ENCODE data around the gene MIB2.
A peak's percentile ranks its signal among the peaks of the same experiment; 100 is the strongest.
"Not testable (repeated sequence)": the region's sequence is repeated elsewhere in the genome, so short reads cannot be mapped to it uniquely, and the experiment has no call there.

MIB2 gene

DNA sequence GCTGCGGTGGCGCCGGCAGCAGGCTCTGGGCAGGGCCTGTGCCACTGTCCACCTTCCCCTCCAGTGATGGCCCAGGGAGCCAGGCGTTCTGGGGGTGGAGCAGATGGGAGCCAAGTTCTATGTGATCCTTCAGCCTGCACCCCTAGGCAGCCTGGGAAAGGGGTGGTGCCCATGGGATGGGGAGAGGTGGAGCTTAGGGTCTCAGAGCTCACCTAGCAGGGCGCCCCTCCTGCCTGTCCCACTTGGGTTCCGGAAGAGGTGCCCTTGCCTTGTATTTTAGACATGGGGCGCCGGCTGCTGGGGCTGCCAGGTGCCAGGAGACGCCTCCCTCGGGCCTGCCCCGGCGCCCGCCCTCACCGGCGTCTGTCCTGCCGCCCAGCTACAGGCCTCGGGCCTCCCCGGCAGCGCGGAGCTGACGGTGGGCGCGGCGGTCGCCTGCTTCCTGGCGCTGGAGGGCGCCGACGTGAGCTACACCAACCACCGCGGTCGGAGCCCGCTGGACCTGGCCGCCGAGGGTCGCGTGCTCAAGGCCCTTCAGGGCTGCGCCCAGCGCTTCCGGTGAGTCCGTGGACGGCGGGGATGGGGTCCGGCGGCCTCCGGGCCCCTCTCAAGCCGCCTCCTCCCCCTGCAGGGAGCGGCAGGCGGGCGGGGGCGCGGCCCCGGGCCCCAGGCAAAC is 13.6 kb downstream of the MIB2 start:
- no peak for DNase-seq

DNA sequence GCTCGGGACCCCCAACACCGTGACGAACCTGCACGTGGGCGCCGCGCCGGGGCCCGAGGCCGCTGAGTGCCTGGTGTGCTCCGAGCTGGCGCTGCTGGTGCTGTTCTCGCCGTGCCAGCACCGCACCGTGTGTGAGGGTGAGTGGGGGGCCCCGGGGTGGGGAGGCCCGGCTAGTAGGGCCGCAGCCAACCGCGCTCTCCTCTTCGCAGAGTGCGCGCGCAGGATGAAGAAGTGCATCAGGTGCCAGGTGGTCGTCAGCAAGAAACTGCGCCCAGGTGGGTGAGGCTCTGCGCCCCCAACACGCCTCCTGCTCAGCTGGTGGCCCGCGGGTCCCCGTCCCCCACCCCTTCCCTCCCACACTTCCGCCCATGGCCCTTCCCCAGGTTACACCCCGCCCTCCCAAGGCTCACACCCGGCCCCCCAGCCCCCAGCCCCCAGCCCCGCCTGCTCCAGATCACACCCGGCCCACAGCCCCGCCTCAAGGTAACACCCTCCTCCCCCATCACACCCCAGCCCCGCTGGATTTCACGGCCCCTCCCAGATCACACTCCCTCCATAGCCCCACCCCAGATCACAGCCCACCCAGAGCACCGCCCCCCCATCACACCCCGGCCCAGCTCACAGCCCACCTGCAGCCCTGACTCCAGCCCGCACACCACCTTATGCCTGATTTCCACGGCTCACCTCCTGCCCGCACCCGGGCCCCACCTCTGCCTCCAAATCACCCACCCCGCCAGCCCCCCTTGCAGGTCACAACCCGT is 14.3 kb downstream of the MIB2 start:
- peak in 3 of 4 experiments; percentile 49 to 62 (median 55) for DNase-seq

DNA sequence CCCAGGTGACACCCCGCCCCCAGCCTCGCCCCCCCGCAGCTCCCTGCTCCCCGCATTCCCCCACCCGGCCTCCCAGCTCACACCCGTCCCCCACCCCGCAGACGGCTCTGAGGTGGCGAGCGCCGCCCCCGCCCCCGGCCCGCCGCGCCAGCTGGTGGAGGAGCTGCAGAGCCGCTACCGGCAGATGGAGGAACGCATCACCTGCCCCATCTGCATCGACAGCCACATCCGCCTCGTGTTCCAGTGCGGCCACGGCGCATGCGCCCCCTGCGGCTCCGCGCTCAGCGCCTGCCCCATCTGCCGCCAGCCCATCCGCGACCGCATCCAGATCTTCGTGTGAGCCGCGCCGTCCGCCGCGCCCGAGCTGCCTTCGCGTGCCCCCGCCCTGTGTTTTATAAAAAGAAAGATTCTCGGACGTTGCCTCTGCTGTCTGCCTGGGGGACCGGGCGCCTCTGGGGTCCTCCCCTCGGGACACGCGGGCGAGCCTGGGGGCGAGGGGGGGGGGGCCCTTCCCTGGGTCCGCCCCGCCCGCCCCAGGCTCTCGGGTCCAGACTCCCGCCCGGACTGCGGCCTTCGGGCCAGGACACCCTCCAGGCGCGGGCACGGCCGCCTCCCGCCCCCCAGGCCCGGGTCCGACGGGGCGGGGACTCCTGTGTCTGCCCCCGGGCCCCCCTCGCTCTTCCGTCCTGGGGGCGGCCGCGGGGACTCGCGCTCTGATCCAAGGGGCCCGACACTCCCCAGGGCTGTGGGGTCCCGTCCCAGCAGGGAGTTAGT is 15.1 kb downstream of the MIB2 start:
- DNase-seq: peak; percentile 74 to 93 (median 83)

DNA sequence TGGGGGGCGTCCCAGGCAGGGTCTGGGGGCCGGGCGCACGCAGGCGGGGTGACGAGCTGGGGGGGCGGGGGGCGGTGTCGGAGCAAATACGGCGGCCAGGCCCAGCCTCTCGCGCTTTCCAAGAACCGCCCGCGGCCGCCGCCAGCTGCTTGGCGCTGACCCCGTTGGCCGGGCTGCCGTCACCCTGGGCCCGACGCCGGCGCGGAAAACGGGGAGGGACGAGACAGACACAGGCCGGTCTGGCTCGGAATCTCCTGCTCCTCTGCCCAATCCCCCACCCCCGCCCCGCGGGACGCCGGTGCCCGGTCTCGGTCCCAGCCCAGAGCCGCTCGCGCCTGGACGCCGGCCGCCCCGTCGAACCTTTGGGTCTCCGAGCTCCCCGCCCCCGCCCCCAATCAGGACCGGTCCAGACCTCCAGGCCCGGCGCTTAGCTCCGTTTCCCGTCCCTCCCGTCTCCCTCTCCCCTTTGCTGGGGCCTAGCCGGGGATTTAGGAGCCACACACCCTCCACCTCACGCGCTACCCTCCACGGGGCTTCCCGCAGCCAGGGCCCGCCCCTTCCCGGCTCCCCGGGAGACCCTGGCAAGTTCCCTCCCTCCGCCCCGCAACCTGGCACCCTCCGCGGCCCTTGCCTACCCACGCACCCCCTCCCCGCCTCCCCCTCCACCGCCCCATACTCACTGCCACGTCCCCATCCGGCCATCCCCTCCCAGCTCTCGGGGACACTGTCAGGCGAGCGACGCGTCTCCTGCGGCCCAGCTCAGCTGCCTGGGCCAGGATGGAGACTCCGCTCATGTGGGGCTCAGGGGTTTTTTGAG is 15.9 kb downstream of the MIB2 start:
- no peak for DNase-seq

DNA sequence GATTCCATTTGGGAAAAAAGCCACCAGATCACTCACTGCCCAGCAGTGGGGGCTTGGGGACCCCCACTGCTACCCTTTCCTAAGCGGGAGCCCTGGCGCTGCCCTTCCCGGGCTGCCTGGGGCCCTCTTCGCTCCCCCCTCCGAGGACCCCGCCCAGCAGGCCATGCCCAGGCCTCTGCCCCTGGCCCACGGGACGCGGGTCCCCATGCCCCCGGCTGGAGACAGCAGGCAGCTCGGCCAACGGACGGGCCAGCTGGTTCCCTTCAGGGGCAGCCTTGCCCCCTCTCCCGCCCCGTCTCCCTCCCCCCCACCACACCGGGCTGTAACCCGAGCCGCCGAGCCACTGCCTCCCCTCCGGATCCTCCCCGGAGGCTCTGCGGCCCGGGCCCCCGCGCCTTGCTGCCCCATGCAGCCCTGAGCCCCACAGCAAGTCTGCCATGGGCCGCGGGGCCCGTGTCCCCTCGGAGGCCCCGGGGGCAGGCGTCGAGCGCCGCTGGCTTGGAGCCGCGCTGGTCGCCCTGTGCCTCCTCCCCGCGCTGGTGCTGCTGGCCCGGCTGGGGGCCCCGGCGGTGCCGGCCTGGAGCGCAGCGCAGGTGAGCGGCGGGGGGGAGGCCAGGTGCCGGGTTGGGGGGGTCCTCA is 16.6 kb downstream of the MIB2 start, which contains the start of gene MMP23B:
TSS of gene MMP23B (plus strand) at position 392 of the 639 bp plus-strand sequence. CDS start at position 438, 46 bp downstream.
- no peak for DNase-seq

DNA sequence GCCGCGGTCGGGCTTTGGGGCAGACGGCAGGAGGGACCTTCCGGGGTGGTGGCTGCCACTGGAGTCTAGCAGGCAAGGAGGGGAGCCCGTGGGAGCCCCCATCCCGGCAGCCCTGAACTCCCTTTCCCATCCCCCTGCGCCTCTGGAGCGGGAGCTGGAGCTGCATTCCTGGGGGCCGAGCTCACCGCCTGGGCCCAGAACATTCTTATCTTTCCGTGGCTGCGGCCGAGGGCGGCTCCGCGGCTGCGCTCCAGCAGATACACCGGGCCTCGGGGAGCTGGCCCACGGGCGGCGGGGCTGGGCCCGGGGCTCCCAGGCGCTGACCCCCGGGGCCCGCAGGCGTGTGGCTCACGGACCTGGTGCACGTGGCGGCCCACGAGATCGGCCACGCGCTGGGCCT is 18.1 kb downstream of the MIB2 start:
- DNase-seq: not testable (repeated sequence)

DNA sequence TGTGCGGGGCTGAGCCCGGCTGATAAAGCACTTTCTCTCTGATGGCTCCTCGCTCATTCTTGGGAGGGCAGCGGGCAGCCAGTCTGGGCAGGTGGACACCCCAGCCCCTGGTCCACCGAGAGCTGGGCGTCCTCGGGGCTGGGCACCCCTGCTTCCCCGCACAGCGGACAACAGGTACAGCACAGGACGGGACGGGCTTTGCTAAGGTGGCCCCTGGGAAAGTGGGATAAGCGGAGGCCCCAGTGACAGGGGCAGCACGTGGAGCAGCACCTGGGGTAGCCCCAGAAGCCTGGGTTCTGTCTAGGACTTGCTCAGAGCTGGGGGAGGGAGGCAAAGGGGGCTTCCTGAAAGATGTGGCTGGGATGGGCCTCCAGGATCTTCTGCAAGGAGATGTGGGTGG is 19.3 kb downstream of the MIB2 start:
- DNase-seq: not testable (repeated sequence)

DNA sequence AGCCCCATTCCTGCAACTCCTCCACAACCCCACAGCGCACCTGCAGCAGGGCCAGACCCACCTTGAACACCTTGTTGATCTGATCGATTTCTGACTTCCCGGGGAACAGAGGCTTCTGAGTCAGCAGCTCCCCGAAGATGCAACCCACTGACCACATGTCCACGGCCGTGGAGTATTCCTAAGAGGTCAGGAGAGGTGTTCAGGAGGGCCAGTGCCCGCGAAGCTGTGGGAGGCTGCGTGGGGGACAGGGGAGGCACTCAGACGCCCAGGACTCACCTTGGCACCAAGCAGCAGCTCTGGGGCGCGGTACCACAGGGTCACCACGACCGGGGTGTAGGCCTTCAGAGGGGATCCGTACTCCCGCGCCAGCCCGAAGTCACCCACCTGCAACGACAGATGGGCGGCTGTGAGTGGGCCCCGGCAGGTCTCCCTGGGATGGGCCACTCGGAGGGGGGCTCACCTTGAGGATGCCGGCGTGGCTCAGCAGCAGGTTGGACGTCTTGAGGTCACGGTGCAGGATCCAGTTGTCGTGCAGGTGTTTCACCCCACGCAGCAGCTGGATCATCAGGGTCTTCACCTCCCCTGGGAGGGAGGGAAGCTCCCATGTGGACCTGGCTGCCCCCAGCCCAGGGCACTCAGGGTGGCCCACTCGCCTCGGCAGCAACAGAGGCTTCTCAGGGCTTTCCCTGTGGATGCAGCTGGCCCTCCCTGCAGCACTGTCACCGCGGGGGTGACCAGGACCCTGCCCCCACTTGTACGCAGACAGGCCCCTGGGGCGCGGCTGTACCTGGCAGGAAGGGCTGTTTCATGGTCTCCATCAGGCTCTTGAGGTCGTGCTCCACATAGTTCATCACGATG is 21.6 kb downstream of the MIB2 start:
- DNase-seq: not testable (repeated sequence)

DNA sequence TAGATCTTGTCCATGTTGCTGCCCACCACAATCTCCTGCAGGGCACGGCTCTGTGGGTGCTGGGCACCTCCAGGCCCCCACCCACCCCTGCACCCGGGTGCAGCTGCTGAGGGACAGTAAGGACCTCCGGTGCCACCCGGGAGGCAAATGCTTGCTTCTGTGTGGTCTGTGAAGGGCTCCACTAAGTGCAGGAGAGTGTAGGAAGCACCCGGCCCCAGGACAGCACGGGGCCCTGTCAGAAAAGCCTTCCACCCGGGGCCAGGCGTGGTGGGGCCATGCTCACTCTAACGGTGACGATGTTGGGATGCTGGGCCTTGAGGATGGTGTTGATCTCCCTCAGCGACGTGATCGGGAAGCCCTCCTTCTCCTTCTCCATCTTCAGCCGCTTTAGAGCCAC is 22.2 kb downstream of the MIB2 start:
- not testable (repeated sequence) for DNase-seq

DNA sequence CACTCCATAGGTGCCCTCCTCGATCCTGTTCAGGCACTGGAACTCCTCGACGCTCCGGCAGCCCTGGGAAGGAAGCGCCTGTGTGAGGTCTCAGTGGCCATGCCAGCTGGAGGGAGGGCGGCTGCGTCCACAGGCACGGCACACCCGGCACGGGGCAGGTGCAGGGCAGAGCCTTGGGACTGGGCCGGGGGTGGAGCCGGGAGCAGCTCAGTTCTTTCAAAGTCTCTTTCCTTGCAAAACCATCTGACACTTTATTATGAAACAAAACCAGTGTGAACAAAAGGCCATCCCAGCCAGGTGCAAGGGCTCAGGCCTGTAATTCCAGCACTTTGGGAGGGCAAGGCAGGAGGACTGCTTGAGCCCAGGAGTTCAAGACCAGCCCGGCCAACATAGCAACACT is 23.2 kb downstream of the MIB2 start:
- DNase-seq: not testable (repeated sequence)

DNA sequence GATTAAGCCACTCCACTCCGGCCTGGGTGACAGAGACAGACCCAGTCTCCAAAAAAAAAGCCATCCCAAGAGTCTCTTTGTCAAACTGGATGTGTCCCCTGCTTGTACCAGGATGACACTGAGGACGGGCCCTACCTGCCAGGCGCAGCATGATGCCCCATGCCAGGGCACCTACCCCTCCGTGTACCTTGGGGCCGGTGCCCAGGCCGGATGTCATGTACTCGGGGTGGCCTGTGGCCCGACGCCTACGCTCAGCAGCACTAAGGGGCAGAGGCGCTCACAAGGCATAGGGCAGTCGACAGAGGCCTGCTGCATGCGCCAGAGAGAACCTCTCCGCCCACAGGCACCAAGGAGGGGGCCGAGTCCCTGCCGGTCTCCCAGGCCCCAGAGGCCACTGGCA is 24.1 kb downstream of the MIB2 start:
- DNase-seq: not testable (repeated sequence)

DNA sequence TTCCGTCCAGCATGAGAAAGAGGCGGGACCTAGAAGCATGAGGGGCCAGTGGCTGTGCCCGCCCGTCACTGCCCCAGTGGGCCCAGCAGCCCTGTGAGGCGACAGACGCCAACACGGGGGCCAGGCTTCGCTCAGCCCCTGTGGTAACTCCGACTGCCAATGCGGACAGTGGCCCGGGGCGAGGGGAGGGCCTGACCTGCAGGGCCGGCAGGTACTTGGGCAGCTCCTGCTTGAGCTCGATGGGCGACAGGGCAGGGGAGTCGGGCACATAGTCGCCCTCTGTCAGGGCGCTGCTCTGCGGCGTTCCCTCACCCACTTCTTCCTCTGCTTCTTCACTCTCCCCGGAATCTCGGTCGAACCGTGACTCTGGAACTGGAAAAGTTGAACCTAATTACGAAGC is 24.8 kb downstream of the MIB2 start:
- not testable (repeated sequence) for DNase-seq

DNA sequence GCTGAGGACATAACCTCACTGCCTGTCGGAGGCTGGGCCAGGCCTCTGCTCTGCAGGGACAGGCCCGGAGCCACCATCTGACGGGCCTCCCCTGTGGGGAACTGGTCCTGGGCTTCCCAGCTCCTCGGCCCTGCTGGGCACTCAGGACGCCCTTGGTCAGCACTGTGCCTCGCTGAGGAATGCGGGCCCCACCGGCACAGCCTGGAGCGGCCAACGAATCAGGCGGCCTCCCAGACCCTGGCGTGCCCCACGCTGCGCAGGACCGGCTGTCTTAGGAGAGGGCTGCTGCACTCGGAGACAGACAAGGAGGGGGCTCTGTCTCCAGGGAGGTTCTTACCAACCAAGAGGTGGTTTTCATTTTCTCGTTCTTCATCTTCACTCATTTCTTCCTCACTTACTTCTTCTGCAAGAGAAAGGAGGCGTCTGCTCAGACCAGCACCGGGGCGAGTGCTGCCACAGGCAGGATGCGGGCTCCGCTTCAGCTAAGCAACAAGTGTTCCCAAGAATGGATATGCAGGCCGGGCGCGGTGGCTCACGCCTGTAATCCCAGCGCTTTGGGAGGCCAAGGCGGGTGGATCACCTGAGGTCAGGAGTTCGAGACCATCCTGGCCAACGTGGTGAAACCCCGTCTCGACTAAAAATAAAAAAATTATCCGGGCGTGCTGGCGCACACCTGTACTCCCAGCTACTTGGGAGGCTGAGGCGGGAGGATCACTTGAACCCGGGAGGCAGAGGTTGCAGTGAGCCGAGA is 25.6 kb downstream of the MIB2 start:
- not testable (repeated sequence) for DNase-seq

DNA sequence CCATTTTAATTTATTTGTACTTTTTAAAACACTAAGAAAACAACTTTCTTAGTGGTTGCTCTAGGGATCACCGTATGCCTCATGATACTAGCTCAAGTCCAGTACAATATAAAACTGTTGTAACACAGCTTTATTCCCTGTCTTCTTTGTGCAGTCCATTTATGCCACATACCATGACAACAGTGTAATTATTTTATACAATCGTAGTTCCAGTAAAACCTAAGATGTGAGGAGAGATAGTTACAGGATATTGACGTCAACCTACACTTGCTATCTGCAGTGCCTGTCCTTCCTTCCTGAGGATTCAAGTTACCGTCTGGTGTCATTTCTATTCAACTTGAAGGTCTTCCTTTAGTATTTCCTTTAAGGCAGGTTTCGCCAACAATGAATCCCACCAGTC is 31.0 kb downstream of the MIB2 start:
- DNase-seq: not testable (repeated sequence)

DNA sequence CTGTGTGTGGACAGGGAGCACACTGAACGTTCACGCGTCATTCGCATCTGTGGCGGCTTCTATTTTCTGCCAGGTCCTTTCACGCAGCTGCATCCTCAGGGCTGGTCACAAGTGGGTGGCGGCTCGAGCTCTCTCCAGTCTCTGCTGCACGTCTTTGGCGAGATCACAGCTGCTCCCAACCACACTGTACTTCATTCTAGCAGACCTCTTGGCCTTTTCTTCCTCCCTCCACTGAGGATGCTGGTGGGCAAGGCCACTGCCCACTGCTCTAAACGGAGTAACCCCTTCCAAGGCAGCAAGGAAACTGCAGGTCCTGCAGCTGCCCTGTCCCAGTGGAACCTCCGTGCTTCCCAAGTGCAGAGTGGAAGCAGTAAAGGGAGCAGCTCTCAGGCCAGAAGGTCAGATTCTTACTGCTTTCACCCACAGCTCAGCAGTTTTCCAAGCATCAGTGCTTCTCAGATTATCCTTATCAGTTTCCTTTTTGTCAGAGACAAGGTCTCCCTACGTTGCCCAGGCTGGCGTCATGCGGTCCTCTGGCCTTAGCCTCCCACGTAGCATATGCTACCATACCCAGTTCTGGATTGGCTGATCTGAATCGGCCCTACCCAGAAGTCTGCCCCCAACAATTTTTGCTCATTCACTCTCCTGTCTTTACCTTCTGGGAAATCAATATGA is 32.4 kb downstream of the MIB2 start:
- not testable (repeated sequence) for DNase-seq

DNA sequence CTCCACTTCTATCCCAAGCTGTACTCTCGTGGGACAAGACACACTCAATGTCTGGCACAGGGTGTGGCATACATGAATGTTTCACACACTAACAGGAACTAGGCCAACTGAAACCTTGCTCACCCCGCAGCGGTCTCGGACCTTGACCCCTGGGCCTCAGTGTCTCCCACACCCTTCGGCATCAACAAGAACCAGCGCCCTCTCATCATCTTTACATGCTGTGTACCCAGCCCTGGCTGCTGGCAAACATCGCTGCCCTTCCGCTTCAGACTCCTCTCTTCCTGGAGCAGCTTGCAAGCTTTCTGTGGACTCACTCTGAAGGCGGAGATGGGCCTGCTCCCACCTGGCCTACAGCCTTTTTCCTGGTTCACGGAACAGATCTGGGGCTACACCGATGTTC is 33.0 kb downstream of the MIB2 start:
- DNase-seq: not testable (repeated sequence)

DNA sequence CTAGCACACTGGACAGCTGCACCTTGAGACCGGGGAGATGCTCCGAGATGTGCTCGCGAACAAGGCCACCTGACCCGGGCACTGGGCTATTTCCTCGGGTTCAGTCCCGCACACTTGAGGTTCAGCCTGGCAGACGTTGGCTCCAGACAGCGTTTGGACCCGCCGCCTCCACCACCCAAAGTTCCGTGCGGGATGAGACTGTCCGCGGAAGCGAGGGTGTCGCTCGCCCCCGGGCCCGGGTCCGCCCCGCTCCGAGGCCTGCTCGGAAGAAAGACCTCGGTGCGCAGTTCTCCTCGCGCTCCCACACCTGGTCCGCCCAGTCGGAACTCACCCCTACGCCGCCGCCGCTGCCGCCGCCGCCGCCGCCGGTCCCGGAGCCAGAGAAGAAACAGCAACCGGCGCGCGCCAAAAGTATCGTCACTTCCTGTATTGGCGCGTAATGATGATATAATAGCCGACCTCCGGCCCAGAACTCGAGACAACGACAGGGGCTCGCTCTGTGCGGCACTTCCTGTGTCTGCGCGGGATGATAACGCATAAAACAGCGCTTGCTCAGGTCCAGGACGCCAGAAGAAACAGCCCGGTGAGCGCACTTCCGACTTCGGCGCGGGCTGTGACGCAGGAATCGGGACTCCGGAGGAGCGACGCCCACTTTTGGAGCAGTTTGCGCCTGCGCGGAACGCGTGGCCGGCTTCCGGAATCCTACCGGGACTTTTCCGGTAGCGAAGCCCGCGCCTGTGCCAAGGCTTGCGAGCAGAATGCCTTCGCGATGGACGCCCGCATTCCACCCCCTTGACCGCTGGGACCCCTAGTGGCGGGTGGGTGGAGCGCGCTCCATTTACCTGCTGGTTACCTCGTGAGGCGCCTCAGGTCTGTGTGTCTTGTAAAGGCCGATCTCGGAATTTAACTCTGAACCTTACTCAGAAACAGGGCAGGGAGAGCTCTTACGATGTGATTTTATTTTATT is 43.6 kb downstream of the MIB2 start, which contains the start of gene CDK11B:
TSS of gene CDK11B (minus strand) at position 422 of the 967 bp plus-strand sequence. CDS start 1,519 bp downstream, outside the sequence.
- DNase-seq: peak; percentile 97 to 99 (median 98)

DNA sequence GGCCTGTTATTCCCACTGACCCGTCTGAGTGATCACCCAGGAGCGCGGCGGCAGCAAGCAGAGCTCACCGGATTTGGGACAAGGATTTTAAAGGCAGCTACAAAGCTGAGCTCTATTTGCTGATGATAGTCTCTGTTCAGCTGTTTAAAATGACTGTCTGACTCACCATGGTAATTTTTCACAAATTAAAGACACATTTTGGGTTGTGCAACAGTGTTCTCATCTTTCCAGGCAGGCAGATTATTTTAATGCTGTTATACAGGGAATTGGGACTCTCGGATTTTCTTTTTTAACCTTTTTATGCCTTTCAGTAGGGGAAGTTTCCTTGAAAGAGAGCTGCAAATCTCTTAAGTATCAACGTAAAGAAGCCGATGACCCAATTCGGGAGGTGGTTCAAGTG is 47.1 kb downstream of the MIB2 start:
- not testable (repeated sequence) for DNase-seq

Data from activated CD4-positive, CD25-positive, alpha-beta regulatory T cell (primary cell).